DLD1 (cell line): ENCODE data around the gene PTPRK.

Experiments used
- in situ Hi-C: cut with HindIII; loops from 2 replicates; pipeline ENCODE4 v1.10.0; 2017; ENCODE audit warnings: low sequenced_read_pairs

Gene PTPRK

DNA sequence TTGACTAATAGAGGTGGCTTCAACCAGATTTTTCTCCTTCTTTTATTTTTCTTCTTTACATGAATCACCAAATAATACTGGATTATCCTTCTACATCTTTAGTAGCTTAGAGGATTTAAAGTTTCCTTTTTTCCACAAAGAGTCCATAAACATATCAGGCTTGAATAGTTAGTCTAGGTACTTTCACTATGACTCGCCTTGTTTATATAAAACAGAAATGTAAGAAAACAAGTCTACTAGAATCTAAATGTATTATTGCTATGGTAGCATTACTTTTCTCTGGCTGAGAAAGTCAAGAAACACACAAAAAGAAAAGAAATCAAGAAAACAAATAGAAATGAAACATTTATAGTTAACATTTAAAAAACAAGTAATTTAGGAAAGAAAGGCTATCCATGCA lies 215.2 kb downstream of the PTPRK start:
- in situ Hi-C loops: no loop called here

DNA sequence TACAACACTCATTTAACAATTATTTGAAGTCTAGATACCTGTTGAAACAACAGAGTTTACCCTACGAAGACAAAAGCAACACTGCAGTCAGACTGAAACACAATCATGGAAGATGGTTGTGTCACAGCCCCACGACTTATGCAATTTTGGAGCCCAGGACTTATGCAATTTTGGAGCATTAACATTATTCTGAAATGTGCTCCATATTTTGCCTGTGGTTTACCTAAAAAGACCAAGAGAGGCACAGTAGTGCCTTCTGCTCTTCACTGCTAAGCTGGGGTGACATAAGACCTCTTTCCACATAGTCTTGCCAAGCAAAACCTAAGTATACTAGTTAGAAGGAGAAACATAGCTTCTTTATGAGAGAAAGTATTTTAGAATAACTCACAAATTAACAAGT lies 216.5 kb downstream of the PTPRK start:
- in situ Hi-C loops: no loop called here

DNA sequence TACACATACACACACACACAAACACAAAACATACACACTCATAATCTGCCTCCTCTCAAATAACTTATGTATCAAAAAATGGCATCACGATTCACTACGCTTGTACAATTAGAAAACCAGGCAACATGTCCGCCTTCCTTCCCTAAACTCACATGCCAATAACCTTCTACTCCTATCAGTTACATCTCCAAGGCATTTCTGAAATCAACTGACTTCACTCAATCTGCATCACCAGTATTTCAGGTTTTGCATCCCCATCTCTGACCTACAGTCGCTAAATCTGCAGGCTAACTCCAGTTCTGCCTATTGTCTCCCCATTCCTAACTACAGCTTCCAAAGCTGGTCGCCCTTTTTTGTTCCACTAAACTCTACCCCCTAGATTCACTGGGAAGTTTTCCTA lies 217.5 kb downstream of the PTPRK start:
- in situ Hi-C loops: no loop called here

DNA sequence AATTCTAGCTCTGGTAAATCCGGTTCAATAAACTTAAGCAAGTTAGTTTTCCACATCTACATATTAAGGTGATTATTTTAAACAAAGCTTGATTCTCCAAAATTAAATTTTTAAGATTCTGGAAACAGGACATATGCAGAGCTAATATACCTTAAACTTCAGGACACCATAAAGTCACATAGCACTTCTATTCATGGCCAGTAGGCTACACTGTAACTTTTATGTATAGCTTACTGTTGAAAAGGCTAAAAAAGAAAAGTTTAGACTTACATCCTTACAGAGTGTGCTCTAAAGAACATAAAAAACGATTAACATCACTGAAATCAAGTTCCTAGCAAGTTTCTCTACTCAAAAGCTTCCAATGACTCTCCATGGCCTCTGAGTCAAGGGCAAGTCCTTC lies 224.7 kb downstream of the PTPRK start:
- in situ Hi-C loops: no loop called here

DNA sequence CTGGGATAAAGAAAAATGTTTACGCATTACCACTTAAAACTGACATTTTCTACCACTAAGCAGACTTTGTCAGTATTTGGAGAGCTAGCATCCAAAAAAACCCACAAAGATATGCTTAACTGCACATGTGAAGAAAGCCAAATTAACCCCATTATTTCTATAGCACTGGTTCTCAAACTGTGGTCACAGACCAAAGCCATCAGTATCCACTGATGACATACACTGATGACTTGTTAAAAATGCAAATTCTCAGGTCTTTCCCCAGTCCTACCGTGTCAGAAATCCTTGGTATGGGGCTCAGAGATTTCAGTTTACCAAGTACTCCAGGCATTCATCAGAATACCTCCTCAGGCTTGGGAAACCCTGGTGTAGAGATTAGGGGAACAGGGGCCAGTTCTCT lies 230.2 kb downstream of the PTPRK start:
- in situ Hi-C loops: no loop called here

DNA sequence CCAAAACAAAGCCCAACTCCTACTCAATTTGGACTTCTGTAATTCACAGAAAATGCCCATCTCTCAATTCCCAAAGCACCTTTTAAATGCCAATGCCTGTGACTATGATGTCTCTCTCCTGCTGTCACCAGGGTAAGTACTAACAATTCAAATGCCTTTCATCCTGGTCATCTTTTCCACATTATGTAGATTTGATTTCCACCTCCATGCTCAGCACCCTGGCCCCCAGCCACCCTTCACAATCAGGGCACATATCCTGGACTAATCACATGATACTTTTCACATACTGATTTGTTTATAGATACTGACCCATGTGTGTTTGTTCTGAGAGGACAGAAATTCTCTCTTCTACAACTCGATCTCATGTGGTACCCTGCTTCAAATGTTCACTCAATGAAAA lies 236.3 kb downstream of the PTPRK start:
- in situ Hi-C loops: no loop called here

DNA sequence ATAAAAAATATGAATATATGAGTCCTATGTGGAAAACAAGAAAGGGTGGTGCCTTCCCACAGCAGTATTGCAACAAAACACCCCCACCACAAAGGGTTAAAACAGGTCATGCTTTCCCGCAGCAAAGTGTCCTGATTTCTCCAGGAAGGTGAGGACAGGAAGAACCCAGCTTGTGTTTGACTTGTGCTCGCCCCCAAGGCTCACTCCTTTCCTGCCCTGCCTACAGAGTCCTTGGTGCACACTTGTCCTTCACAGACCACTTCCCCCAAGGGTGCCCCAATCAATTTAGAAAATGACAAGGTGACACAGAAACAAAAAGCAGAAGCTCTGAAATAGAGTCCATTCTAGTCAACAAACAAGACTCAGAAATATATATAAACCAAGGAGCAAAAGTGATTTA lies 237.4 kb downstream of the PTPRK start:
- in situ Hi-C loops: no loop called here

DNA sequence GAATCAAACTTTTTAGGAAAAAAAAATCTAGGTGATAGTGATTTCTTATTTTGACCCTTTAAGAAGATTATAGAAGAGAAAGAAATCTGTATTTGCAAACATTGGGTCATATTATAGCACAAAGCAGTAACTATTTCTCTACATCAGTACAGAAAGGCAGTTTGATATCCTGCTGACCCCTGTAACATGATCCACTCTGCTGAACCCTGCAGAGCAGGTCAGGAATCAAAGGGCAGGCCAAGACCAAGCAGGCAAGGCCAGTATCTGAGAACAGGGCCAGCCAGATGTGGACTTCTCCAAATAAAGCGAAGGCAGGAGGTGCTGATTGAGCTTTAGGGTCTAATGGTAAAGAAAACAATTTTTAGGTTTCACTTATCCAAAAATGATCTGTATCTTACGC lies 239.4 kb downstream of the PTPRK start:
- in situ Hi-C loops: no loop called here

DNA sequence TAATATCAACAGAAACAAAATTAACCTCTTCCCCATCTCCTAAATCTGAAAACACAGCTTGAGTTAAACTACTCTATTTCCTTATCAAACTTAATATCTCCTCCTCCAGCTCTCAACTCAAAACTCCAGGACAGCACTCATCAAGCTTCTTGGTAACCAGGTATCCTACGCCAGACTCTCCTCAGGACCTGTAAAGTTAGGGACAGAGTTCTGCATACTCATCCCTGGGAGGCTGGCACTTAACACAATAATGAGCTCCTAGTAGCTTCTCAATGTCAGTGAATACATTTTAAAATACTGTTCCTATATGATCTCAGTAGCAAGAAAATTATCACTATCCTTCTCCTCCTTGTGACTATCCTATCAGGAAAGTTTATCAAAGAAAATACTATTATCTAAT lies 240.3 kb downstream of the PTPRK start:
- in situ Hi-C loops: no loop called here

DNA sequence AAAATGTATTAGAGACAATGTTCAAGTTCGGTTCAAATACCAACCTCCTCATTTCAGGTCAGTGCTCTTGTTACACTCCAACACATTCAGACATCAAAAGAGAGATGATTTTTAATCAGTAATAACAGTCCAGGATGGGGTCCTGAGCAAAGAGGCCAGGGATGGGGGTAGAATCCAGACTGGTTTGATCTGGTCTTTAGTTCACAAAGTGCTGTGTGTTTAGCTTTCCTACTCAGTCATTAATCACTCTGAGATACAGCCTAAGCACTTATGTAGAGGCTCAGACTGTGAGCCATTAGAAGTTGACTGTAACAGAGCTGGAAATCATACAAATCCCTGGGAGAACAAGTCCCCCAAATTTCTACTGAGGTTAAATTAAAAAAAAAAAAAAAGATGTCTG lies 241.6 kb downstream of the PTPRK start:
- in situ Hi-C loops: no loop called here

DNA sequence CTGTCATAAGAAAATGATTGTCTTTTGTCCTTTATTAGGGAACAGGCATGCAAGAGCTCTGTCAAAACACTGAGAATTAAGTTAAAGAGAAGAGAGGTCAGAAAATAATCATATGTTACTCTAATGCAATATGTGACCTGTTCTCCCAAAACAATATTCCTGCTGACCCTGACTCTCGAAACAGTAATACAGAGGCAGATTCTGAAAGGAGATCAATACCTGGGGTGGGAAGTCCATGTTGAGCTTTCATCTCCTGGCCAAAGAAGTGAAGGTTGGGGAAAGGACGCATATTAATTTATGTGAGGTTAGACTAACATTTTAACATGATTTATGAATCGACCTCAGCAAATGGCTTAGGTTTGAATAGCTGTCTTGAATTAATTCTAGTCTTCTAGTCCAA lies 243.0 kb downstream of the PTPRK start:
- in situ Hi-C loops: no loop called here

DNA sequence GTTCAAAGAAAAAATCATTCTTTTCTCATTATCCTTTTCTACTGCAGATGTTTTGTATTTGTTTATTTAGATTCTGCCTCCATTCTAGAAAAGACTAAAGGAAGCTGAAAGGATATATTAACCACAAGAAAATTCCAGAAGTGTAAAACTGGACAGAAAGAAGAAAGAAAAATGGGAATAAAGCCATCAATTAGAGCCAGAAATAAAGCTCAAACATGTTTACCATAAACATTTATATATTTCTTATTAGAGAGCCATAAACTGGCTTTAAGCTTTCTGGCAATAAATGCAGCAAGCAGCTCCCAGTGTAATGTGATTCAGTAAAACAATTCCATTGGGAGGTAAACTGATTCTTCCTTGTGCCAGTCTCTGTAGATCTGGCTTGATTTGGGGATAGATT lies 244.1 kb downstream of the PTPRK start:
- in situ Hi-C loops: no loop called here

DNA sequence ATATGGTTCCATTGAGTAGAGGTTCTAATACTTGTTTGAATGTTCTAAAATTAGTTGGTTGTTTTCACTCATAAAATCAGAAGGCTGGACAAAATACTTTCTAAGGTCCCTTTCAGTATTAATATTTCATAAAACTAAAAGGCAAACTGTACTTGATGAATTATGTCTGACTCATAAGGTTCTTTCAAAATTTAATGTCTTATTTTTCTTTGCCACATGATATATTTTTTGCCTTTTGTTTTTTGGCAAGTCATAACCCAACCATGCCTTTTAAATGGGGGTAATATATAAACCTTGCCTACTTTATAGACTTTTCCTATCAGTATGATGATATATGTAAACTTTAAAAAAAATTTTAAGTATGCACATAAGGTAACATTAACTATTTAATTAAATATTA lies 244.7 kb downstream of the PTPRK start:
- in situ Hi-C loops: no loop called here

DNA sequence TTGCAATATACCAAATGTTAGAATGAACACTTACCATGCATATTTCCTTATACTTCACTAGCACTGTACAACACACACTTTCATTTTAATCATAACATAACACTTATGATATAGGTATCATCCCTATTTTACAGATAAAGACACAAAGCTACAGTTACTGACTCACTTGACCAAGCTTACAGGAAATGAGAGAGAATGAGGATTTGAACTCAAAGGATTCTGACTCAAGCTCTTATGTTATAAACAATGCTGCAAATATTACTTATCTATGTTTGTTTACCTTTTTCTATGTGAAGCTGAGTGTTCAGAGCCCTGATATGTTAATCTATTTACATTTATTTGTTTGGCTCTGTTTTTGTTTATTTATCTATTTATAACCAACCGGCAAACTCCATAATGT lies 245.4 kb downstream of the PTPRK start:
- in situ Hi-C loops: no loop called here

DNA sequence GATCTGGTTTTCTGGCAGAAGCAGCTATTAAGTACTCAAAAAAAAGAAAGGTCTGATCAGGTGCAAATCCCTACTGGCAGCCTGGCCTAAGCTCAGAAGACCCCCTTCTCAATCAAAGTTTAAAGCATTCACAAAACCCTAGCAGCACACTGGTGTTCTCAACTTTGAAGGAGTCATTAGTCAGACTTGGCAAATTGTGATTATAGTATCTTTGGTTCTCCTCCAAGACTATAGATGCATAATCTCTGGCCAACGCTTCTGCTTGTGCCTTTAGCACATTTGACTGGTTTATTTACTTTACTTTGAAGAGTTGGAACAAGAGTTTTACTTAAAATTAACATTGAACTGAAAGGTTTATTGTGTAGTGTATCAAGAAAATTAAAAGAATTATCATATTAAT lies 248.9 kb downstream of the PTPRK start:
- in situ Hi-C loops: no loop called here

DNA sequence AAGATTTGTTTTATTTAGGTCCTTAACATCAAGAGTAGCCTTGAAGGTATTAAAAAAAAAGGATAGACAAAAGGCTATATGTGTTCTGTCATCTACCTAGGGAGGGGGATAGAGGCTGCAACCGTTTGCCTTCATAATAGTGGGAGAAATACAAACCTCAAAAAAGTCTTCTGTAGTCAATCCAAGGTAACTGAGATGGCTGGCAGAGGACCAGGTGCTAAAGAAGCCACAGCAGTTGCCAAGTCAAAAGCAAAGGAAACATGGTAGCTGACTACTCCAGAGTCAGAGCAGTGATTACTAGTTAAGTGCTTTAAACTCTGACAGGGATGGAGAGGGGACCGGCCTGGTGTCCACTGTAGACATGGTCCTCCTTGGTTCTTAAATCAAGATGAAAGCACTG lies 249.4 kb downstream of the PTPRK start:
- in situ Hi-C loops: no loop called here

DNA sequence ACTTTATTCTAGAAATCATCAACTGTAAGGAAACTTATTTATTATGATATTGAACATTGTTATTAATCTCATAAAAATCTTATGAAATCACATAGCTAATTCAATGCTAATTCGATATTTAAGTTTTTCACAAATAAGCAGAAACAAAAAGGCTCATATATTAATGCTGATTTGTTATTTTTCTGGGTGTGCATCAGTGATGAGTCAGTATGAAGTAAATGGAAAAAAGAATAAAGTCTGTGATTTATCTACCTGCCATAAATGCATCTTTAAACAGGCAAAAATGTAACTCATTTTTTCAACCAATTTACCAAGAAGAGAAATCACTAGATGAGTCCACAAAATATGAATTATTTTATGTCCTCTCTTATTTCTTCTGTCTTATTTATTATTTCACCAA lies 253.5 kb downstream of the PTPRK start:
- in situ Hi-C loops: no loop called here

DNA sequence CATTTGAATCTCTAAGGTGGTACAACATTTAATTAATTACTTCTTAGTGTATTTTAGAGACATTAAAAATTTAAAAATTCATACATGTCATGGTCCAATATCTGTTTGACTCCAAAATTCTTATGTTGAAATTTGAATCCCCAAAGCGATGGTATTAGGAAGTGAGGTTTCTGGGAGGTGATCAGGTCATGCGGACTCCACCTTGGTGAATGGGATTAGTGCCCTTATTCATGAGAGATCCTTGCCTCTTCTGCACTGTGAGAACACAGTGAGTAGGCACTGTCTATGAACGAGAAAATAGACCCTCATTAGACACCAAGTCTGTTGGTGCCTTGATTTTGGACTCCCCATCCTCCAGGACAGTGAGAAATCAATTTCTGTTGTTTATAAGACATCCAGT lies 254.7 kb downstream of the PTPRK start:
- in situ Hi-C loops: no loop called here

DNA sequence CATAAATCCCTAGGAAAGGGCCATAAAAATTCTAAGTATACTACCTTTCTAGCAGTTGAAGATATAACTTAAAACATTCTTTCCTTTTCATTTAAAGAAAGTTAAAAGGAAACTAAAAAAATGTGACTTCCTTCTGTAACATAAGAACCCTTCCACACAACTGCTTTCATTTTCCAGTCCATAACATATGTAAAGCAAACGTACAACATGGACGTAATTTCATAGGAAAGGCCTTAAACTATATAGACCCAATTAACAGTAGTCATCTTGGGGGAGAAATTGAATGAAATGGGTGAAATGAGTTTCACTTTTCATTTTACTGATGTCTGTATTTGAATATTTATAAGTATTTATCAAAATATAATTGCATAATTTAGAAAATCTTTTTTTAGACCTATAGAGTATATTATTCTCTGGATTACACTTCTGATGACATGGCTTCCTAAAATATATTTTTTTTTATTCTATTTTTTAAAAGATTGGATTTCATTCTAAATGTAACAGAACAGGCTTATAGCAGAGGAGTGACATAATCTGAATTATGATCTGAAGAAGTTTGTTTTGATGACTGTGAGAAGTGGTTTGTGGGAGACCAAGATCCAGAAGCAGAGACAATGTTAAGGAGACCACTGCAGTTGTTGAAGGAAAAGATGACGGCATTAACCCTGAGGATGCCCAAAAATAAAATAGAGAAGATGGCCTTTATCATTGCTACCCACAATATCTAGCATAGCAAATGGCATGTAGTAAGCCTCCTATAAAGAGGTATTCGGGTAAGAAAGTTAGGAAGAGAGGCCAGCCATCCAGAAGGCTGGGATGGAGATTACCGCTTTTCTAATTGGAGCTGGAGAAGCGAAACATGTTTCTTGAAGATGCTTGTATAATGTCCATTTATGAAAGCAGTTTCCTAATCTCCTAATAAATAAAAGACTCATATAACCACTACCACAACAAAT lies 260.4 kb downstream of the PTPRK start:
- in situ Hi-C loops: no loop called here

DNA sequence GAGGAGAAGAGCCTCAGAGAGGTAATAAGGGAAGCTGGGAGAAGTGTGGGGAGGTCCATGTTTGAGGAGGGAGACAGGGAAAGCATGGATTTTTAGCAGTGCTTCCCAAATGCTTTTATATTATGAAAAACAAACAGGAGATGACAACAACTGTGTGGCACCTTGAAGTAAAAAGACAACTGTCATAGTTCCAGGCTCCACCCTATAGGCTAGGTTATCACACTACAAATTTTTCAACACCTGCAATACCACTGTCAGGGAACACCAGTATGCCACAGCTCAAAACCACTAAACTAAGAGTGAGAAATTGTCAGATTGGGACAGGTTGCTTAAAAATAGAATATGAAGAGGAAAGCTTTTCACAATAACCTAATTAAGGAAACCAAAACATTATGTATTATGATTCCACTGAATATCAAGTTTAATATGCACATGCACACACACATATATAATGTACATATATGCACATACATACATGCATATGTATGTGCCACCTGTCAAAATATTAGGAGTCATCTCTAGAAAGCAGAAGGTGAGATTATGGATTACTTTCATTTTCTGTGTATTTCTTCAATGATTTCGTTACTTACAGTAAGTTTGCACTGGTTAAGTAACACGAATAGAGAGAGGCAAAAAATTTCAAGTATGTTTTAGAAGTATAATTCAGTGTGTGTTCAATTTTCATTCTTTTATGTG lies 261.2 kb downstream of the PTPRK start:
- in situ Hi-C loops: no loop called here

DNA sequence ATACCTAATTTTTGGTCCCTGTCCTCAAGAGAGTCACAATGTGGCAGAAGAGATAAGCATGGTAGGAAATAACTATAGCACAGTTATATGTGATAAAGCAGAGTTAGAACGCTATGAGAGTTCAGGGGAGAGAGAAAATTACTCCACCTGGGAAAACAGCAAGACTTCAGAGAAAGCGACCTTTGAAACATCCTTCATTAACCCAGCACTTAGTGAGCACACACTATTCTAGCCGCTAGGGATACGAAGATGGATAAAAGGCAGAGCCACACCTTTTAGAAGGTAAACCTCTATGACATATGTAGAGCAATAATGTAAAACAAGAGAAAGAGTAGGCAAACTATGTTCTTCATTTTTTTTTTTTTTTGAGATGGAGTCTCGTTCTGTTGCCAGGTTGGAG lies 264.3 kb downstream of the PTPRK start:
- in situ Hi-C loops: no loop called here
